HCT116 (cell line): ENCODE data around the gene PHKG2. TPM values are rescaled to one million over a fixed set of nuclear protein-coding genes. Genes with fewer than 3 reads are reported as not detected.

Experiments used
- ATAC-seq: fragments of 200-7000 bp; cut with Tn5 transposase; 2 replicates; pipeline ENCODE4 v1.9.1; 2020; ENCODE audit warnings: mild to moderate bottlenecking, moderate library complexity
- BruUV-seq: library from RNA; stranded (reverse); fragments of 400-500 nt; replicated peaks from 2 replicates; lab custom pipeline; 2021; lab: Mats Ljungman, UMichigan
- CTCF ChIA-PET: fragments of 300-600 bp; sonication (Branson Sonifier 250); formaldehyde crosslinking; loops from one replicate; lab custom pipeline; 2021; ENCODE audit warnings: antibody characterized with exemption; lab: Charles Lee
- POLR2A ChIA-PET: fragments of 300-600, 350-600 bp; sonication (Branson Sonifier 250); formaldehyde crosslinking; loops from one replicate; lab custom pipeline; 2021; ENCODE audit warnings: antibody characterized with exemption; lab: Charles Lee
- RAD21 ChIA-PET, 2 experiments: fragments of 300-600 bp; sonication (Branson Sonifier 250); formaldehyde crosslinking; loops; one replicate each; lab custom pipeline; 2023; ENCODE audit warnings: low total read pairs in 2 of 2; ENCODE audit not compliant: uncharacterized antibody in 2 of 2, unreplicated experiment in 2 of 2, low non-redundant PET in 1 of 2; lab: Charles Lee
- DNase-seq: peaks from one replicate; pipeline ENCODE4 v3.0.0-alpha.2; 2010; ENCODE audit warnings: low read depth, low spot score
- H2AFZ ChIP-seq: fragments of 200-600 bp; shearing (Covaris generic), sonication (generic); 2 replicates; pipeline ENCODE4 v1.6.1; 2017; ENCODE audit warnings: low read depth, mixed run types, mixed read lengths, antibody characterized with exemption, low read length; ENCODE audit not compliant: poor library complexity, severe bottlenecking
- H3K27ac ChIP-seq: 2 replicates; pipeline ENCODE4 v1.5.1; 2012; ENCODE audit warnings: low read depth, low read length
- H3K27me3 ChIP-seq: fragments of 200-600 bp; sonication (generic); 2 replicates; pipeline ENCODE4 v1.6.1; 2016; ENCODE audit warnings: mixed run types, low read length, mixed read lengths; ENCODE audit not compliant: insufficient read depth
- H3K36me3 ChIP-seq, 2 experiments: fragments of 200-500 bp in 1 of 2; fragments of 200-600 bp in 1 of 2; sonication (Bioruptor generic) in 1 of 2; sonication (generic) in 1 of 2; 2 replicates each; pipeline versions ENCODE4 v1.5.1 to v1.6.1; 2014 to 2016; ENCODE audit warnings: low read length in 2 of 2, inconsistent platforms in 1 of 2, mixed read lengths in 1 of 2, mixed run types in 1 of 2; ENCODE audit not compliant: insufficient read depth in 2 of 2, control insufficient read depth in 1 of 2
- H3K4me1 ChIP-seq, 2 experiments: fragments of 200-600 bp in 1 of 2; sonication (generic) in 1 of 2; 2 replicates each; pipeline versions ENCODE4 v1.5.1 to v1.6.1; 2012 to 2017; ENCODE audit warnings: low read length in 2 of 2, inconsistent platforms in 1 of 2, mild to moderate bottlenecking in 1 of 2, mixed read lengths in 1 of 2, mixed run types in 1 of 2, moderate library complexity in 1 of 2; ENCODE audit not compliant: insufficient read depth in 2 of 2, control insufficient read depth in 1 of 2
- H3K4me2 ChIP-seq: fragments of 200-600 bp; sonication (generic); 2 replicates; pipeline ENCODE4 v1.6.1; 2017; ENCODE audit warnings: mixed run types, low read length, mixed read lengths
- H3K4me3 ChIP-seq, 2 experiments: fragments of 200-600 bp in 1 of 2; sonication (generic) in 1 of 2; replicated peaks in 1 of 2; 2 replicates each; pipeline ENCODE4 v1.5.1; 2011 to 2016; ENCODE audit warnings: low read length in 2 of 2, control low read depth in 1 of 2, low read depth in 1 of 2, mild to moderate bottlenecking in 1 of 2, mixed read lengths in 1 of 2, mixed run types in 1 of 2
- H3K79me2 ChIP-seq: fragments of 200-600 bp; sonication (generic); 2 replicates; pipeline ENCODE4 v1.6.1; 2017; ENCODE audit warnings: mild to moderate bottlenecking, mixed run types, low read length, moderate library complexity, mixed read lengths; ENCODE audit not compliant: insufficient read depth
- H3K9ac ChIP-seq: fragments of 200-600 bp; sonication (generic); 2 replicates; pipeline ENCODE4 v1.6.1; 2016; ENCODE audit warnings: low read length, mixed read lengths
- H3K9me2 ChIP-seq: fragments of 200-600 bp; sonication (generic), shearing (Covaris generic); 2 replicates; pipeline ENCODE4 v1.6.1; 2017; ENCODE audit warnings: mixed run types, mild to moderate bottlenecking, moderate library complexity; ENCODE audit not compliant: insufficient read depth
- H3K9me3 ChIP-seq, 2 experiments: fragments of 200-500 bp in 1 of 2; fragments of 200-600 bp in 1 of 2; sonication (Bioruptor generic) in 1 of 2; sonication (generic) in 1 of 2; 2 replicates each; pipeline ENCODE4 v1.6.1; 2014 to 2017; ENCODE audit warnings: low read length in 2 of 2, mixed read lengths in 2 of 2, inconsistent platforms in 1 of 2, low read depth in 1 of 2, mild to moderate bottlenecking in 1 of 2, mixed run types in 1 of 2, moderate library complexity in 1 of 2; ENCODE audit not compliant: control insufficient read depth in 1 of 2, insufficient read depth in 1 of 2
- H4K20me1 ChIP-seq: fragments of 200-600 bp; sonication (generic), shearing (Covaris generic); 2 replicates; pipeline ENCODE4 v1.6.1; 2017; ENCODE audit warnings: mixed run types, mild to moderate bottlenecking, moderate library complexity; ENCODE audit not compliant: insufficient read depth
- CBX3 ChIP-seq: IDR thresholded peaks from 2 replicates; pipeline ENCODE4 v1.6.1; 2012; ENCODE audit warnings: low read depth
- CEBPB ChIP-seq: IDR thresholded peaks from 2 replicates; pipeline ENCODE4 v1.6.1; 2012; ENCODE audit warnings: low read depth
- EGR1 ChIP-seq: IDR thresholded peaks from 2 replicates; pipeline ENCODE4 v1.6.1; 2012; ENCODE audit warnings: low read depth
- EZH2phosphoT487 ChIP-seq: fragments of 200-600 bp; IDR thresholded peaks from 2 replicates; pipeline ENCODE4 v1.6.1; 2018; ENCODE audit warnings: antibody characterized with exemption, borderline replicate concordance
- FOSL1 ChIP-seq: IDR thresholded peaks from 2 replicates; pipeline ENCODE4 v1.6.1; 2012; ENCODE audit warnings: low read depth
- MAX ChIP-seq: IDR thresholded peaks from 2 replicates; pipeline ENCODE4 v1.6.1; 2012
- POLR2A ChIP-seq: IDR thresholded peaks from 2 replicates; pipeline ENCODE4 v1.7.0; 2011; ENCODE audit warnings: borderline replicate concordance; ENCODE audit not compliant: insufficient read depth, insufficient read length; ENCODE audit errors: extremely low read depth
- ZFX ChIP-seq: fragments of 450-650 bp; IDR thresholded peaks from 2 replicates; pipeline ENCODE4 v1.6.1; 2017
- intact Hi-C: fragments of 100-400 bp; cut with micrococcal nuclease; formaldehyde crosslinking; loops from 2 replicates; pipeline ENCODE4 v1.10.0; 2022
- total RNA-seq: library from RNA; stranded (reverse); gene quantifications from one replicate; pipeline ENCODE4 v1.2.1, GENCODE V29; 2021; ENCODE audit not compliant: unreplicated experiment
- TF ChIP-seq, protein P1 (sequence below): IDR thresholded peaks from 2 replicates; pipeline ENCODE4 v1.6.1; 2012
- TF ChIP-seq, protein P2 (sequence below): IDR thresholded peaks from 2 replicates; pipeline ENCODE4 v1.6.1; 2012; ENCODE audit warnings: low read depth

Gene PHKG2
- total RNA-seq, 1 experiment from 2014 or later, result 32.6 TPM

DNA sequence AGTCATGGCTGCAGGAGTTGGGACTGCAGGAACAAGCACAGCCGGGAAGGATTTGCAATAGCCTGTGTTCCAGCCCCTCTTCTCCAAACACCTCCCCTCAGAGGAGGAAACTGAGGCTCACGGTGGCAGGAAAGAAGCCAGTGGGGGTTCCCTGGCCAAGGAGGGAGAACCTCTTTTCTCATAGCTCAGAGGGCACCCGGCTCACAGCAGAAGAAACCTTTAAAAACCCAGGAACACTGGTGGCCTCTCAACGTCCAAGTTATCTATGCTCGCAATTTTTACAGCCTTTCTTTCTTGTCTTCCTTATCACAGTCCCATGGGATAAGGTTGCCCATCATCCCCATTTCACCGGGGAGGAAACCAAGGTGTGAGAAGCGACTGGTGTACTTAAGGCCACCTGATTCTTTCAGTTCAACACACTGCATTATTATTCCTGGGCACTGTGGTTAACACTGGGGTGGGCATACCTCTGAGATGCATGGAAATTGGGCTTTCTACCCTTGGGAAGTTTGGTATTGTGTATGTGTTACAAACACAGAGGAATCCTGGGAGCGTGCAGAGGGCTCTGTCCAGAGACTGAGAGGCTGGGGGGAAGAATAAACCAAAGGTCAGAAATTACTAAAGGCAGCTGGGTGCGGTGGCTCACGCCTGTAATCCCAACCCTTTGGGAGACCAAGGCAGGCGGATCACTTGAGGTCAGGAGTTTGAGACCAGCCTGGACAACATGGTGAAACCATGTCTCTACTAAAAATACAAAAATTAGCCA is 39.6 kb downstream of the PHKG2 start:
- DNase-seq (no peak), ATAC-seq (no peak)
- Histone ChIP-seq H3K9me3 (no peaks in the 10 kb centered on the region), H3K4me1 (peaks cover 7 to 22% of the 10 kb centered on the region in 2 experiments; a peak in 3 of 4 replicates), H3K27me3 (no peaks in the 10 kb centered on the region), H3K79me2 (peaks cover 21% of the 10 kb centered on the region), H3K4me2 (peak overlapping the region; percentile 98), H2AFZ (peak overlapping the region; percentile 81), H3K27ac (peak overlapping the region; percentile 78), H3K9me2 (no peaks in the 10 kb centered on the region), H4K20me1 (no peaks in the 10 kb centered on the region), H3K4me3 (peak overlapping the region; percentile 92 to 94), H3K36me3 (peaks cover 0 to 3% of the 10 kb centered on the region in 2 experiments; a peak in 2 of 4 replicates), H3K9ac (peak overlapping the region; percentile 92)
- no peak for TF ChIP-seq EGR1
- no peak for TF ChIP-seq POLR2A
- TF ChIP-seq MAX, result no peak
- no peak for TF ChIP-seq ZFX
- no peak for TF ChIP-seq CBX3
- TF ChIP-seq, protein P1, sequence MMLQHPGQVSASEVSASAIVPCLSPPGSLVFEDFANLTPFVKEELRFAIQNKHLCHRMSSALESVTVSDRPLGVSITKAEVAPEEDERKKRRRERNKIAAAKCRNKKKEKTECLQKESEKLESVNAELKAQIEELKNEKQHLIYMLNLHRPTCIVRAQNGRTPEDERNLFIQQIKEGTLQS, result no peak
- no peak for TF ChIP-seq CEBPB
- no peak for TF ChIP-seq EZH2phosphoT487
- no peak for TF ChIP-seq FOSL1
- TF ChIP-seq, protein P2, sequence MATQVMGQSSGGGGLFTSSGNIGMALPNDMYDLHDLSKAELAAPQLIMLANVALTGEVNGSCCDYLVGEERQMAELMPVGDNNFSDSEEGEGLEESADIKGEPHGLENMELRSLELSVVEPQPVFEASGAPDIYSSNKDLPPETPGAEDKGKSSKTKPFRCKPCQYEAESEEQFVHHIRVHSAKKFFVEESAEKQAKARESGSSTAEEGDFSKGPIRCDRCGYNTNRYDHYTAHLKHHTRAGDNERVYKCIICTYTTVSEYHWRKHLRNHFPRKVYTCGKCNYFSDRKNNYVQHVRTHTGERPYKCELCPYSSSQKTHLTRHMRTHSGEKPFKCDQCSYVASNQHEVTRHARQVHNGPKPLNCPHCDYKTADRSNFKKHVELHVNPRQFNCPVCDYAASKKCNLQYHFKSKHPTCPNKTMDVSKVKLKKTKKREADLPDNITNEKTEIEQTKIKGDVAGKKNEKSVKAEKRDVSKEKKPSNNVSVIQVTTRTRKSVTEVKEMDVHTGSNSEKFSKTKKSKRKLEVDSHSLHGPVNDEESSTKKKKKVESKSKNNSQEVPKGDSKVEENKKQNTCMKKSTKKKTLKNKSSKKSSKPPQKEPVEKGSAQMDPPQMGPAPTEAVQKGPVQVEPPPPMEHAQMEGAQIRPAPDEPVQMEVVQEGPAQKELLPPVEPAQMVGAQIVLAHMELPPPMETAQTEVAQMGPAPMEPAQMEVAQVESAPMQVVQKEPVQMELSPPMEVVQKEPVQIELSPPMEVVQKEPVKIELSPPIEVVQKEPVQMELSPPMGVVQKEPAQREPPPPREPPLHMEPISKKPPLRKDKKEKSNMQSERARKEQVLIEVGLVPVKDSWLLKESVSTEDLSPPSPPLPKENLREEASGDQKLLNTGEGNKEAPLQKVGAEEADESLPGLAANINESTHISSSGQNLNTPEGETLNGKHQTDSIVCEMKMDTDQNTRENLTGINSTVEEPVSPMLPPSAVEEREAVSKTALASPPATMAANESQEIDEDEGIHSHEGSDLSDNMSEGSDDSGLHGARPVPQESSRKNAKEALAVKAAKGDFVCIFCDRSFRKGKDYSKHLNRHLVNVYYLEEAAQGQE, result no peak
- ChIA-PET RAD21 (interaction anchor here in 1 of 2 experiments (1.3 kb wide), 1 partner anchor 18 kb away, joined by 4 read pairs; no protein-coding TSS in a partner anchor), POLR2A (interaction anchor here (0.6 to 2.6 kb wide), 4 partner anchors 16 to 127 kb away, joined by 3 to 23 read pairs (median 4); no protein-coding TSS in a partner anchor), CTCF (interaction anchor here (0.8 to 1.1 kb wide), 2 partner anchors 15 to 18 kb away, joined by 3 to 11 read pairs; no protein-coding TSS in a partner anchor)
- BruUV-seq, result no TSS peak
- intact Hi-C loops, result loop anchor here (1.0 to 5.0 kb wide), 3 partner anchors 18 to 135 kb away; partner anchors contain the start of gene FBXL19
